ENCODE results near the gene UBE2Q2.
A peak's percentile ranks its signal among the peaks of the same experiment; 100 is the strongest.

Gene UBE2Q2

DNA sequence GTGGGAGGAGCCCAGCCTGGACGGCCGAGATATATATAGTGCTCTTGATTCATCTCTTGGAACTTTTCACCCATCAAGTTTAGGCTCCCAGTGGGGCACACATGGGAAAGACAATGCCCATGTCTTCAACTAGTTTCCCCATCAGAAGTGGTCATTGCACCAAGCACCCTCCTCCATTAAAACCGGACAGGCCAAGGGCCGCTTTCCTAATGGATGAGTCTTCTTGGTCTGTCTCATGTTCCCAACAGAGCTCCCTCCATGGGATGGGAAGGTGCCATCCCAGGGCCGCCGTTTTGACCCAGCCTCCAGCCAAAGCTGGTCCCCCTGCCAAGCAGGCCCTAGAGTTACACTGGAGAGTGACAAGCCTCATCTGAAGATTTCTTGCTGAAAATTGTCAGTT is 34.7 kb upstream of the UBE2Q2 start:
- DNase-seq (ENCODE audit: low spot score), result no peak
- ChIA-PET POLR2A (ENCODE audit: low non-redundant PET) (no interaction called here), CTCF (interaction anchor here (0.7 to 1.5 kb wide), 3 partner anchors 13 to 33 kb away, joined by 3 to 6 read pairs (median 3); no protein-coding TSS in a partner anchor)
- no peak overlapping the region for H3K27ac ChIP-seq
- TF ChIP-seq, protein P1, sequence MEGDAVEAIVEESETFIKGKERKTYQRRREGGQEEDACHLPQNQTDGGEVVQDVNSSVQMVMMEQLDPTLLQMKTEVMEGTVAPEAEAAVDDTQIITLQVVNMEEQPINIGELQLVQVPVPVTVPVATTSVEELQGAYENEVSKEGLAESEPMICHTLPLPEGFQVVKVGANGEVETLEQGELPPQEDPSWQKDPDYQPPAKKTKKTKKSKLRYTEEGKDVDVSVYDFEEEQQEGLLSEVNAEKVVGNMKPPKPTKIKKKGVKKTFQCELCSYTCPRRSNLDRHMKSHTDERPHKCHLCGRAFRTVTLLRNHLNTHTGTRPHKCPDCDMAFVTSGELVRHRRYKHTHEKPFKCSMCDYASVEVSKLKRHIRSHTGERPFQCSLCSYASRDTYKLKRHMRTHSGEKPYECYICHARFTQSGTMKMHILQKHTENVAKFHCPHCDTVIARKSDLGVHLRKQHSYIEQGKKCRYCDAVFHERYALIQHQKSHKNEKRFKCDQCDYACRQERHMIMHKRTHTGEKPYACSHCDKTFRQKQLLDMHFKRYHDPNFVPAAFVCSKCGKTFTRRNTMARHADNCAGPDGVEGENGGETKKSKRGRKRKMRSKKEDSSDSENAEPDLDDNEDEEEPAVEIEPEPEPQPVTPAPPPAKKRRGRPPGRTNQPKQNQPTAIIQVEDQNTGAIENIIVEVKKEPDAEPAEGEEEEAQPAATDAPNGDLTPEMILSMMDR (conservative IDR thresholded peaks at IDR 0.05; ENCODE audit: low read depth), result no peak

DNA sequence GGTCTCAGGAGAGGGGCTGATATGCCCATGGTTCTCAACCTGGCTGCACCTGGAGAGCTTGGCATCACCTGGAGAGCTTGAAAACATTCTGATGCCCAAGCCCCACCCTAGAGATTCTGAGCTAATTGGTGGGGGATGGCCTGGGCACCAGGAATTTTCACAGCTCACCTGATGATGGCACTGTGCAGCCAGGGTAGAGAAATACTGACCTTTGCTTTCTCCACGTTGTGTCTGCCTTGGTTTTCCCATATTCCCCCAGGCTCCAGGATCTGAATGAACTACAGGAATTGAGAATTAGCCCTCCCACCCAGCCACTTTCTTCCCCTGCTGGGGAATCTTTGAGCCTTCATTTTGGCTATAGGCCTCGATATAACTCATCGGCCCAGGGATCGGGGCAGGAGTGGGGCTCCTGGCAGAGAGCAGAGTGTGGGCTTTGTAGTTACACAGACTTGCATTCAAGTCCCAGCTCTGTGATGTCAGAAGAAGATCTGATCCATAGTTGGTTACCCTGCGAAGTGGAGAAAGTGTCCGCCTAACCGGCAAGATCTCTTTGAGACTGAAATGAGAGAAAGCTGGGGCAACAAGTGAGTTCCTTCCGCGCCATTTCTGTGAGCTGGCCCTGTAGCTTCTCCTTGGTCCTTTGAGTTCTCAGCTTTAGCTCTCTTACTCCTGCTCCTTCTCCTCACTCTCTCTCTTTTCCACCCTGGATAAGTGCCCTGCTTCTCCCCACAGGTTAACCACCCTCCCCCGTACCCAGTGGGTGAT is 33.1 kb upstream of the UBE2Q2 start:
- TF ChIP-seq, protein P1 (conservative IDR thresholded peaks at IDR 0.05; ENCODE audit: low read depth), result peak; percentile 63
- ChIA-PET POLR2A (ENCODE audit: low non-redundant PET) (no interaction called here), CTCF (interaction anchor here (0.5 to 1.5 kb wide), 10 partner anchors 31 to 338 kb away, joined by 3 to 6 read pairs (median 4); no protein-coding TSS in a partner anchor)
- H3K27ac ChIP-seq, result no peak overlapping the region
- DNase-seq (ENCODE audit: low spot score), result peak; percentile 80

DNA sequence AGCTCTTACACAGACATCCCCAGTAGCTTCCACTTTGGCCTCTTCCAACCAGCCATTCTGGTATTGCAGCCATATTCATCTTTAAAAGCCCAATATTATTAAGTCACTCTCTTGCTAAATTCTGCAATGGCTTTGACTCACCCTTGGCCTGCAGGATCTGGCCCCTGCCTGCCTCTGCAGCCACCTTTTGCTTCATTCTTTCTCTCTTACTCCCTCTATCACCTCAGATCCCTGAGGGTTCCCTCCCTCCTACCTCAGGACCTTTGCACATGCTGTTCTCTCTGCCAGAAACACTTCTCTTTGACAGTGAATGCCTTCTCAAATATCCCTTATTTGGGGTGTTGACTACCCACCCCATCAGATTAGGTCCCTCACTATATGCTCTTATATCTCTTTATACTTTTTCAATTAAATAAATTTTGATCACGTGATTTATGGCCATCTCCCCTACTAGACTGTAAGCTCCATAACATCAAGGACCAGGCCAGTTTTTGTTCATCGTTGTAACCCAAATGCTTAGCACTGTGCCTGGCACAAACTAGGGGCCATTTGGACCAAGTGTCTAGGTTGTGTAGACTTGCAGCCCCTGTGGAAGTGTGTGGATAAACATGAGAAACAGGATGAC is 32.3 kb upstream of the UBE2Q2 start:
- POLR2A ChIA-PET (ENCODE audit: low non-redundant PET), result interaction anchor here (0.6 kb wide), 1 partner anchor 171 kb away, joined by 3 read pairs; no protein-coding TSS in a partner anchor
- DNase-seq (ENCODE audit: low spot score), result no peak

DNA sequence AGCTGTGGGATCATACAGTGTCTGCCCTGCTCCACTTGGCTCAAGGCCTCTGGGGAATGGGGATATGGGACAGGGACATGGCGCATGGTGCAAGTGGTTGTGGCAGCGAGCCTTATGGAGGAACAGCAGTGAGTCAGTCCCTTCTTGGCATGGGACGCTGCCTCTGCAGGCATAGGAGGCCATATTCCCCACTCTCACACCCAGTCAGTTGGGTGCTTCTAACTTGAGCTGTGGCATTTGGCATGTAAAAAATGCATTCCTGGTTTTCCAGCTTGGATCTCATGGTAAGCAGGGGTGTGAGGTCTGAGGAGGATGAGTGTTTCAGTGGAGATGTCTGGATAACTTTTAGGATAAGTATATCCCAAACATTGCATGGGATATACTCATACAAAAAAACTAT is 31.6 kb upstream of the UBE2Q2 start:
- CTCF ChIA-PET, result interaction anchor here (1.0 kb wide), 1 partner anchor 15 kb away, joined by 4 read pairs; no protein-coding TSS in a partner anchor
- DNase-seq (ENCODE audit: low spot score), result no peak
- POLR2A ChIA-PET (ENCODE audit: low non-redundant PET), result interaction anchor here (0.6 kb wide), 1 partner anchor 170 kb away, joined by 3 read pairs; no protein-coding TSS in a partner anchor

More for the DNA sequence above, 32.3 kb upstream of the UBE2Q2 start:
- CTCF ChIA-PET, result interaction anchor here (0.5 to 0.7 kb wide), 3 partner anchors 51 to 330 kb away, joined by 3 to 4 read pairs (median 3); no protein-coding TSS in a partner anchor
- H3K27ac ChIP-seq, result no peak overlapping the region
- TF ChIP-seq, protein P1 (conservative IDR thresholded peaks at IDR 0.05; ENCODE audit: low read depth), result no peak

DNA sequence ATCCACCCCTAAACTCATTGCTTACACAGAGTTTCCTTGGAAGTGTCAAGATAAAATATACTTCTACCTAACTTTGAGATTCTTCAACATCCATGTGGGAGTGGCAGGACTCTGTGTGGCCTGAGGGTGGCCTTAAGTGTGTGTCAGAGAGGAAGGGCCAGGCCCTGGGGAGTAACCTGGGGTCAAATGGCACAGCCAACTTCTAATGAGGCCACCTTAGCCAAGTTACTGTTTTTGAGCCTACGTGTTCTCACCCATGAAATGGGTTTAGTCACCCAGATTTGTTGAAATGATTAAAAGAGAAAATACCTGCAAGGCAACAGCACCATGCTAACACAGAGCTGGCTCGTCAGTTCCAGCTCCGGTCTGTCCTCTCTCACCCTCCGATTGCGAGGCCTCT is 28.5 kb upstream of the UBE2Q2 start:
- DNase-seq (ENCODE audit: low spot score), result no peak
- ChIA-PET CTCF (interaction anchor here (0.6 kb wide), 1 partner anchor 41 kb away, joined by 4 read pairs; no protein-coding TSS in a partner anchor), POLR2A (ENCODE audit: low non-redundant PET) (no interaction called here)
- TF ChIP-seq, protein P1 (conservative IDR thresholded peaks at IDR 0.05; ENCODE audit: low read depth), result no peak
- no peak overlapping the region for H3K27ac ChIP-seq

More for the DNA sequence above, 31.6 kb upstream of the UBE2Q2 start:
- no peak overlapping the region for H3K27ac ChIP-seq
- TF ChIP-seq, protein P1 (conservative IDR thresholded peaks at IDR 0.05; ENCODE audit: low read depth), result no peak
